ENCODE data around the gene HEATR5B. TPM values are rescaled to one million over a fixed set of nuclear protein-coding genes. Genes with fewer than 3 reads are reported as not detected.
"Not testable (repeated sequence)": the region's sequence is repeated elsewhere in the genome, so short reads cannot be mapped to it uniquely, and the experiment has no call there.

Gene HEATR5B
- total and polyA plus RNA-seq, 10 of the 15 experiments (the other 5 are each of a cell fraction or from before 2014, with no cell fraction given) = 4.1 to 34.7 (median 17.7) TPM

DNA sequence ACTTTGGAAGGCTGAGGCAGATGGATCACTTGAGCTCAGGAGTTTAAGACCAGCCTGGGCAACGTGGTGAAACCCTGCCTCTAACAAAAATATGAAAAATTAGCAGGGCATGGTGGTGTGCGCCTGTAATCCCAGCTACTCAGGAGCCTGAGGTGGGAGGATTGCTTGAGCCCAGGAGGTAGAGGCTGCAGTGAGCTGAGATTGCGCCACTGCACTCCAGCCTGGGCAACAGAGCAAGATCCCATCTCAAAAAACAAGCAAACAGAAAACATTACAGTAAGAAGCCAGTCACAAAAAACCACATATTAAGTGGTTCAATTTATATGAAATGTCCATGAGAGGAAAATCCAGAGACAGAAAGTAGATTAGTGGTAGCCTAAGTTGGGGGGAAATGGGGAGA, 105.2 kb downstream of the HEATR5B start:
- 98% methylated on average over 3 of the region's 3 CpGs for WGBS (ENCODE audit: insufficient coverage, insufficient replicate concordance, low lambda C conversion rate, missing lambda C conversion rate)
- CTCF ChIA-PET = interaction anchor here (1.1 kb wide), 1 partner anchor 11 kb away, joined by 3 read pairs; no protein-coding TSS in a partner anchor
- RAD21 ChIA-PET (ENCODE audit: unreplicated experiment); H3K4me2 ChIP-seq (ENCODE audit: control insufficient read depth, insufficient read depth); ATAC-seq; in situ Hi-C loops (cut with MboI); POLR2A ChIA-PET; H3K4me3 ChIP-seq; H3K9me3 ChIP-seq (replicated peaks; ENCODE audit: control insufficient read depth, insufficient read depth, low read length); H3K4me1 ChIP-seq (ENCODE audit: control insufficient read depth, insufficient read depth, low read length); H3K9ac ChIP-seq (ENCODE audit: control insufficient read depth, insufficient read depth, low read length); H3K27ac ChIP-seq (ENCODE audit: control insufficient read depth, insufficient read depth); H3K79me2 ChIP-seq (ENCODE audit: control insufficient read depth, insufficient read depth, low read length); H3K27me3 ChIP-seq (replicated peaks in 1 of 2; ENCODE audit: control insufficient read depth in 2 of 2, insufficient read depth in 2 of 2, low read length in 1 of 2); DNase-seq (ENCODE audit: low read depth, low spot score); BruUV-seq (replicated peaks); FAIRE-seq; H4K20me1 ChIP-seq (ENCODE audit: control insufficient read depth, insufficient read depth); H3K36me3 ChIP-seq (ENCODE audit: control insufficient read depth in 2 of 2, insufficient read depth in 2 of 2, low read length in 1 of 2); H2AFZ ChIP-seq (ENCODE audit: control insufficient read depth, low read depth, low read length); intact Hi-C loops (cut with micrococcal nuclease; ENCODE audit: unreplicated experiment): not testable (repeated sequence)
- SMC1A ChIA-PET (ENCODE audit: uncharacterized antibody, unreplicated experiment) = interaction anchor here (0.6 to 0.8 kb wide), 2 partner anchors 48 to 123 kb away, joined by 3 read pairs; no protein-coding TSS in a partner anchor

DNA sequence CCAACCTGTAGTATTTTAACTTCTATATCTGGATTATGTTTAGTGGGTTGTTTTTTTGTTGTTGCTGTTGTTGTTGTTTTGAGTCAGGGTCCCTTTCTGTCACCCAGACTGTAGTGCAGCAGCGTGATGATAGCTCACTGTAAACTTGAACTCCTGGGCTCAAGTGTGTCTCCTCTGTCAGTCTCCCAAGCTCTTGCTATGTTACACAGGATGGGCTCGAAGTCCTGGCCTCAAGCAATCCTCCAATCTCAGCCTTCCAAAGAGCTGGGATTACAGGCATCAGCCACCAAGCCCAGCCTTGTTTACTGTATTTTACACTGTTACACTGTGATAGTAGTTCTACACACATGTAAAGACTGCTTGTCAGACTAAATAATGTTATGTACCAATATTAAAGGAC, 108.1 kb downstream of the HEATR5B start:
- no peaks in the 10 kb centered on the region for H3K27me3 ChIP-seq (replicated peaks in 1 of 2; ENCODE audit: control insufficient read depth in 2 of 2, insufficient read depth in 2 of 2, low read length in 1 of 2)
- H3K79me2 ChIP-seq (ENCODE audit: control insufficient read depth, insufficient read depth, low read length) = no peaks in the 10 kb centered on the region
- ChIA-PET POLR2A (no interaction called here), CTCF (interaction anchor here (1.3 kb wide), 1 partner anchor 24 kb away, joined by 3 read pairs; no protein-coding TSS in a partner anchor), SMC1A (ENCODE audit: uncharacterized antibody, unreplicated experiment) (interaction anchor here (1.0 to 1.1 kb wide), 2 partner anchors 9 to 26 kb away, joined by 3 read pairs; no protein-coding TSS in a partner anchor), RAD21 (ENCODE audit: unreplicated experiment) (no interaction called here)
- WGBS (ENCODE audit: insufficient coverage, insufficient replicate concordance, low lambda C conversion rate, missing lambda C conversion rate) = 73% methylated on average over 2 of the region's 2 CpGs
- ATAC-seq (no peak), FAIRE-seq (no peak), DNase-seq (ENCODE audit: low read depth, low spot score) (no peak)
- H3K4me1 ChIP-seq (ENCODE audit: control insufficient read depth, insufficient read depth, low read length) = no peaks in the 10 kb centered on the region
- BruUV-seq (replicated peaks) = no TSS peak
- no peaks in the 10 kb centered on the region for H4K20me1 ChIP-seq (ENCODE audit: control insufficient read depth, insufficient read depth)
- H2AFZ ChIP-seq (ENCODE audit: control insufficient read depth, low read depth, low read length) = no peak overlapping the region
- no peak for TF ChIP-seq PAX8 (IDR thresholded peaks at IDR 0.05)
- TF ChIP-seq NBN (IDR thresholded peaks at IDR 0.05) = no peak
- TF ChIP-seq, protein P1, sequence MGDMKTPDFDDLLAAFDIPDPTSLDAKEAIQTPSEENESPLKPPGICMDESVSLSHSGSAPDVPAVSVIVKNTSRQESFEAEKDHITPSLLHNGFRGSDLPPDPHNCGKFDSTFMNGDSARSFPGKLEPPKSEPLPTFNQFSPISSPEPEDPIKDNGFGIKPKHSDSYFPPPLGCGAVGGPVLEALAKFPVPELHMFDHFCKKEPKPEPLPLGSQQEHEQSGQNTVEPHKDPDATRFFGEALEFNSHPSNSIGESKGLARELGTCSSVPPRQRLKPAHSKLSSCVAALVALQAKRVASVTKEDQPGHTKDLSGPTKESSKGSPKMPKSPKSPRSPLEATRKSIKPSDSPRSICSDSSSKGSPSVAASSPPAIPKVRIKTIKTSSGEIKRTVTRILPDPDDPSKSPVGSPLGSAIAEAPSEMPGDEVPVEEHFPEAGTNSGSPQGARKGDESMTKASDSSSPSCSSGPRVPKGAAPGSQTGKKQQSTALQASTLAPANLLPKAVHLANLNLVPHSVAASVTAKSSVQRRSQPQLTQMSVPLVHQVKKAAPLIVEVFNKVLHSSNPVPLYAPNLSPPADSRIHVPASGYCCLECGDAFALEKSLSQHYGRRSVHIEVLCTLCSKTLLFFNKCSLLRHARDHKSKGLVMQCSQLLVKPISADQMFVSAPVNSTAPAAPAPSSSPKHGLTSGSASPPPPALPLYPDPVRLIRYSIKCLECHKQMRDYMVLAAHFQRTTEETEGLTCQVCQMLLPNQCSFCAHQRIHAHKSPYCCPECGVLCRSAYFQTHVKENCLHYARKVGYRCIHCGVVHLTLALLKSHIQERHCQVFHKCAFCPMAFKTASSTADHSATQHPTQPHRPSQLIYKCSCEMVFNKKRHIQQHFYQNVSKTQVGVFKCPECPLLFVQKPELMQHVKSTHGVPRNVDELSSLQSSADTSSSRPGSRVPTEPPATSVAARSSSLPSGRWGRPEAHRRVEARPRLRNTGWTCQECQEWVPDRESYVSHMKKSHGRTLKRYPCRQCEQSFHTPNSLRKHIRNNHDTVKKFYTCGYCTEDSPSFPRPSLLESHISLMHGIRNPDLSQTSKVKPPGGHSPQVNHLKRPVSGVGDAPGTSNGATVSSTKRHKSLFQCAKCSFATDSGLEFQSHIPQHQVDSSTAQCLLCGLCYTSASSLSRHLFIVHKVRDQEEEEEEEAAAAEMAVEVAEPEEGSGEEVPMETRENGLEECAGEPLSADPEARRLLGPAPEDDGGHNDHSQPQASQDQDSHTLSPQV (IDR thresholded peaks at IDR 0.05) = no peak
- no peak for TF ChIP-seq CREB1 (IDR thresholded peaks at IDR 0.05; ENCODE audit: low read depth)
- no peak for TF ChIP-seq TBL1XR1 (IDR thresholded peaks at IDR 0.05; ENCODE audit: low read depth, low read length)
- no peak for TF ChIP-seq GABPA (IDR thresholded peaks at IDR 0.05; ENCODE audit: low read depth)
- H3K4me3 ChIP-seq = no peak overlapping the region
- intact Hi-C loops (cut with micrococcal nuclease; ENCODE audit: unreplicated experiment) = no loop called here
- H3K36me3 ChIP-seq (ENCODE audit: control insufficient read depth in 2 of 2, insufficient read depth in 2 of 2, low read length in 1 of 2) = 0 out of 4 replicates have a peak, but pooled peaks cover 0 to 4% of the 10 kb centered on the region in 2 experiments
- no peak overlapping the region for H3K9ac ChIP-seq (ENCODE audit: control insufficient read depth, insufficient read depth, low read length)
- H3K9me3 ChIP-seq (replicated peaks; ENCODE audit: control insufficient read depth, insufficient read depth, low read length) = no peaks in the 10 kb centered on the region
- H3K4me2 ChIP-seq (ENCODE audit: control insufficient read depth, insufficient read depth) = no peak overlapping the region
- no peak overlapping the region for H3K27ac ChIP-seq (ENCODE audit: control insufficient read depth, insufficient read depth)
- in situ Hi-C loops (cut with MboI) = no loop called here

All from GM12878 (cell line).